Astrocyte of the cerebellum (primary cell): ENCODE data around the gene AAK1.
"Not testable (repeated sequence)": the region's sequence is repeated elsewhere in the genome, so short reads cannot be mapped to it uniquely, and the experiment has no call there.

Experiments used
- DNase-seq: peaks from one replicate; pipeline ENCODE4 v3.0.0-alpha.2; 2011; ENCODE audit warnings: low read depth
- H3K4me3 ChIP-seq: 2 replicates; pipeline ENCODE4 v1.5.1; 2011; ENCODE audit warnings: mild to moderate bottlenecking, low read depth, low read length, moderate library complexity
- in situ Hi-C: cut with HindIII; loops from 2 replicates; pipeline ENCODE4 v1.10.0; 2017; ENCODE audit warnings: low sequenced_read_pairs
- TF ChIP-seq, protein P1 (sequence below): IDR thresholded peaks from 2 replicates; pipeline ENCODE4 v1.5.1; 2012; ENCODE audit warnings: low read length, low read depth, moderate library complexity, mild to moderate bottlenecking; ENCODE audit errors: missing control alignments

Gene AAK1

DNA sequence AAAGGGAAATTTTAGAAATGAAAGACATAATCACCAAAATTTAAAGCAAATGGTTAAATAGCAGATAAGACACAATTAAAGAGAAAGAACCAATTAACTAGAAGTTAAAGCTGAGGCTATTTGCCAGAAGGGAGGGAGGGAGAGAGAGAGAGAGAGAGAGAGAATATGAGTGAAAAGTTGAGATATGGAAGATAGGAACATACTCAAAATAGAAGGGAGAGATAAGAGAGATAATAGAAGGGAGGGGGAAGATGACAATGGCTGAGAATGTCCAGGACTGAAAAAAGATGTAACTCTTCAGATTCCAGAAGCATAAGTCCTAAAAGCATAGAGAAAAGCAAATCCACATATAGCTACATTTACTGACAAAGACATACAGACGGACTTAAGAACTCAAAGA, 17.1 kb upstream of the AAK1 start:
- TF ChIP-seq, protein P1, sequence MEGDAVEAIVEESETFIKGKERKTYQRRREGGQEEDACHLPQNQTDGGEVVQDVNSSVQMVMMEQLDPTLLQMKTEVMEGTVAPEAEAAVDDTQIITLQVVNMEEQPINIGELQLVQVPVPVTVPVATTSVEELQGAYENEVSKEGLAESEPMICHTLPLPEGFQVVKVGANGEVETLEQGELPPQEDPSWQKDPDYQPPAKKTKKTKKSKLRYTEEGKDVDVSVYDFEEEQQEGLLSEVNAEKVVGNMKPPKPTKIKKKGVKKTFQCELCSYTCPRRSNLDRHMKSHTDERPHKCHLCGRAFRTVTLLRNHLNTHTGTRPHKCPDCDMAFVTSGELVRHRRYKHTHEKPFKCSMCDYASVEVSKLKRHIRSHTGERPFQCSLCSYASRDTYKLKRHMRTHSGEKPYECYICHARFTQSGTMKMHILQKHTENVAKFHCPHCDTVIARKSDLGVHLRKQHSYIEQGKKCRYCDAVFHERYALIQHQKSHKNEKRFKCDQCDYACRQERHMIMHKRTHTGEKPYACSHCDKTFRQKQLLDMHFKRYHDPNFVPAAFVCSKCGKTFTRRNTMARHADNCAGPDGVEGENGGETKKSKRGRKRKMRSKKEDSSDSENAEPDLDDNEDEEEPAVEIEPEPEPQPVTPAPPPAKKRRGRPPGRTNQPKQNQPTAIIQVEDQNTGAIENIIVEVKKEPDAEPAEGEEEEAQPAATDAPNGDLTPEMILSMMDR: no peak
- no peak overlapping the region for H3K4me3 ChIP-seq
- no peak for DNase-seq
- in situ Hi-C loops: no loop called here

DNA sequence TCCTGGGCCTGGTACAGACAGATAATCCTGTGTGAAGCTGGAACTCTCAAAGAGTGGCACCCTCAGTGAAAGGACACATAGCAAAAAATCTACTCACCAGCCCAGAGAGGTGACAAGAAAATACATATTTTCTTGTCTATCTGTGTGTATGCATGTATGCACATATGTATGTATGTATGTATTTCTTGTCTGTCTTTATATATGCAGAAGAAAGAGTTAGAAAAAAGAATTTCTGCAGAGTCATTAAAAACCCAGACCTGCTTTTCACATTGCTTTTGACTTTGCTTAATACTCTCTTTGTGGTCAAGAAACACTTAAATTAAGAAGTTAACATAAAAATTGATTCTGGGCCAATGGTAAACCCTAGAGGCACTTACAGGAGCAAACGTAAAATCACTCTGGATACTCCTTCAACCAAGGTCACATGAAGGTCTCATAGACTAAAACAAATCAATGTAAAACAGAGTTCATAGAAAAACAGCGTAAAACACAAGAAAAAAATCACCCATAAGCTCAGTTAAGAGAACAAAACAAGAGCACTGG, 16.5 kb upstream of the AAK1 start:
- H3K4me3 ChIP-seq: no peak overlapping the region
- TF ChIP-seq, protein P1: no peak
- no peak for DNase-seq
- in situ Hi-C loops: no loop called here

DNA sequence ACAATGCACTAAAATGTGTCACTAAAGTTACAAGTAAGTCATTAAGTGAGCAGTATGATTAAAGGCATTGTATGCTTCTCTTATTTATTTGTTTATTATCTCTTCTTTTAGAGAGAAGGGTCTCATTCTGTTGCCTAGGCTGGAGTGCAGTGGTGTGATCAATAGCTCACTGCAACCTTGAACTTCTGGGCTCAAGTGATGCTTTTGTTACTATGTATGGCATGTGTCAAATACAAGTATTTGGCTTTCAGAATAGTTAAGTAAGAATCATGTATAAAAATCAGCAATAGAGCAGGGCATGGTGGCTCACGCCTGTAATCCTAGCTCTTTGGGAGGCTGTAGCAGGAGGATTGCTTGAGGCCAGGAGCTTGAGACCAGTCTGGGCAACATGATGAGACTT, 15.8 kb upstream of the AAK1 start:
- in situ Hi-C loops: no loop called here
- H3K4me3 ChIP-seq: no peak overlapping the region
- DNase-seq: no peak
- TF ChIP-seq, protein P1: no peak

DNA sequence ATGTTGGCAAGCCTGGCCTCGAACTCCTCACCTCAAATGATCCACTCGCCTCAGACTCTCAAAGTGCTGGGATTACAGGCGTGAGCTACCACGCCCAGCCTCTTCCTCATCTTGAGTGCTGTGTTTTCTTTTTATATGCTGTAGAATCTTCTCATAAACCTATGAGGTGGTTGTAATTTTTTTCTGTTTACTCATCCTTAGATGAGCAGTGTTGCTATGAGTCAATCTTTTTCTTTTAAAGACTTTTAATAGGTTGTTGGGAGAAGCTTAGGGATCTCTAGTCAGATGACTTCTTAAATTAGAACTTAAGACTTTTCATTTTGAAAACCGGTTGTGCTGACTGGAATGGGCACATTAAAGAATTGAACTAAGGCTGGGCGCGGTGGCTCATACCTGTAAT, 8.7 kb upstream of the AAK1 start:
- no peak for DNase-seq
- TF ChIP-seq, protein P1: no peak
- in situ Hi-C loops: no loop called here
- no peak overlapping the region for H3K4me3 ChIP-seq

DNA sequence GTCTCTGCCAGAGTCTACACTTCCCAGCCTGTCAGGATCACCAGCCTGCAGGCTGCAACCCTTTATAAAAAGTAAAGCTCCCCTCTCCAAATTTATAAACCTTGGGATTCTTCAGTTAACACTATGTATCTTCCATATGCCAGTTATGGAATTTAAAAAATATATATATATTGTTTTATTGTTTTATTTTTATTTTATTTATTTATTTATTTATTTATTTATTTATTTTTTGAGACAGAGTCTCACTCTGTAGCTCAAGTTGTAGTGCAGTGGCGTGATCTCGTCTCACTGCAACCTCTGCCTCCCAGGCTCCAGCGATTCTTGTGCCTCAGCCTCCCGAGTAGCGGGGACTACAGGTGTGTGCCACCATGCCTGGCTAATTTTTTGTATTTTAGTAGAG, 3.7 kb upstream of the AAK1 start:
- H3K4me3 ChIP-seq, in situ Hi-C loops, DNase-seq: not testable (repeated sequence)

DNA sequence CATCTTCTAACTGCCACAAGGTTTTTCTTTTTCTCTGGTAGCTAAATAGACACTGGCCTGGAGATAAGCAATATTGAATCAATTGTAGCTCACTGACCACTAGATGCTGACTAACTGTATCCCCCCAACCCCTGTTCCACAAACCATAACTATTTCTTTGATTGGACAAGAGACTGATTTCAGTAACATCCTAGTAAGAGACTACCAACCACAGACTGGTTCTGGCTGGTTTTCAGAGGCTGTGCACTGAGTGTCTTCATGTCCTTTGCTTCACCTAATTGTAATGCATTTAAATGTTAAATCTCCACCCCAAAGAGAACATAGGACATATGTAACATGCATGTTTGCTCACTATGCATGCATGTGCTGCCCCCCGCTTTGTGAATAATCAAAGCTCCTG, 3.2 kb upstream of the AAK1 start:
- no peak for DNase-seq
- no peak overlapping the region for H3K4me3 ChIP-seq
- TF ChIP-seq, protein P1: no peak
- in situ Hi-C loops: no loop called here

DNA sequence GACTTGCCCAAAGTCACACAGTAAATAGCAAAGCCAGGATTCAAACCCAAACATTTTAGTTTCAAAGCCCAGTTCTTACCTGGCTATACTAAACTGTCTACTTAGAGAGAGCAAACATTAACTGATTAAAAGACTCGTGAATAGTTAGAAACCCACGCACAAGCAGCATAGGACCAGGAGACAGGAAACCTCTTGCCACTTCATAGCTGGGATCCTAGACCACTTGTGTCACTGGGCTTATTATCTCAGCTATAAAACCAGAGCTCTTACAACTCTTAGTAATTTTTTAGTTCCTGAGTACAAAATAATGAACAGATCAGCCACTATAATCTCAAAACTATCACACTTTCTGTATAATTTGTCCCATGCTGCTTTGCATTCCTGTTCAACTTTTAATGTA, 2.4 kb upstream of the AAK1 start:
- TF ChIP-seq, protein P1: no peak
- in situ Hi-C loops: no loop called here
- DNase-seq: no peak
- no peak overlapping the region for H3K4me3 ChIP-seq
